GM19397 (cell line): ENCODE results near the gene CLCNKB.

ENCODE experiments used
- ATAC-seq: cut with Tn5 transposase; IDR thresholded peaks from one replicate; pipeline ENCODE4 v1.9.1; 2021; ENCODE audit warnings: mild to moderate bottlenecking, moderate library complexity; ENCODE audit not compliant: unreplicated experiment

The CLCNKB gene

GRCh38 chr1:16072616-16073484 lies 29.3 kb downstream of the CLCNKB start:
- no peak for ATAC-seq

- no peak for ATAC-seq
Measured at GRCh38 chr1:16073490-16074119, 30.0 kb downstream of the CLCNKB start, which contains the start of gene FAM131C. Gene FAM131C (minus strand): TSS chr1:16073651. CDS start chr1:16073442, 209 bp downstream.

- no peak for ATAC-seq
Measured at GRCh38 chr1:16074217-16074616, 30.6 kb downstream of the CLCNKB start.

GRCh38 chr1:16075337-16076030 lies 31.9 kb downstream of the CLCNKB start:
- no peak for ATAC-seq

GRCh38 chr1:16076031-16076864 lies 32.7 kb downstream of the CLCNKB start:
- ATAC-seq, result no peak

GRCh38 chr1:16076865-16077238 lies 33.3 kb downstream of the CLCNKB start:
- ATAC-seq, result no peak

- ATAC-seq, result no peak
Measured at GRCh38 chr1:16077406-16078245, 34.0 kb downstream of the CLCNKB start.

GRCh38 chr1:16078925-16079656 lies 35.5 kb downstream of the CLCNKB start:
- no peak for ATAC-seq

GRCh38 chr1:16080422-16081150 lies 37.0 kb downstream of the CLCNKB start:
- ATAC-seq, result no peak

- ATAC-seq, result no peak
Measured at GRCh38 chr1:16081636-16082035, 38.1 kb downstream of the CLCNKB start.

- no peak for ATAC-seq
Measured at GRCh38 chr1:16082283-16083038, 38.9 kb downstream of the CLCNKB start.

- no peak for ATAC-seq
Measured at GRCh38 chr1:16083486-16083885, 39.9 kb downstream of the CLCNKB start.

- no peak for ATAC-seq
Measured at GRCh38 chr1:16085522-16085921, 41.9 kb downstream of the CLCNKB start.

- ATAC-seq, result no peak
Measured at GRCh38 chr1:16087733-16088132, 44.2 kb downstream of the CLCNKB start.

GRCh38 chr1:16088351-16088911 lies 44.8 kb downstream of the CLCNKB start:
- no peak for ATAC-seq

GRCh38 chr1:16088996-16089395 lies 45.4 kb downstream of the CLCNKB start:
- no peak for ATAC-seq

- ATAC-seq, result no peak
Measured at GRCh38 chr1:16090076-16090826, 46.7 kb downstream of the CLCNKB start.
